Measurements from ENCODE around the gene LCN12.

GRCh38 chr9:136974817-136975535 lies 22.9 kb downstream of the LCN12 start:
- TF ChIP-seq CTCF (IDR thresholded peaks at IDR 0.05; ENCODE audit: low read depth, low read length) (no peak), POLR2A (IDR thresholded peaks at IDR 0.05; ENCODE audit: extremely low read depth, insufficient read length) (no peak), MYC (IDR thresholded peaks at IDR 0.05; ENCODE audit: low read depth, low read length) (no peak)

Data from NB4 (cell line).